GM12878 (cell line): ENCODE results near the gene TRPT1. TPM values are rescaled to one million over a fixed set of nuclear protein-coding genes. Genes with fewer than 3 reads are reported as not detected.

ENCODE experiments used
- CBX5 ChIP-seq: sonication (generic); IDR thresholded peaks from 2 replicates; pipeline ENCODE4 v1.6.1; 2016; ENCODE audit warnings: low read depth, moderate library complexity, mild to moderate bottlenecking, inconsistent platforms
- CHD1 ChIP-seq: IDR thresholded peaks from 2 replicates; pipeline ENCODE4 v1.6.1; 2012; ENCODE audit warnings: low read depth, low read length, improper control_type of control experiment
- ETV6 ChIP-seq, 2 experiments: fragments of 450-650 bp in 1 of 2; IDR thresholded peaks in 1 of 2; conservative IDR thresholded peaks in 1 of 2; 2 replicates each; pipeline ENCODE4 v1.6.1; 2014; ENCODE audit warnings: antibody characterized with exemption in 1 of 2, borderline replicate concordance in 1 of 2, low read depth in 1 of 2, mild to moderate bottlenecking in 1 of 2, moderate library complexity in 1 of 2
- KAT2A ChIP-seq: conservative IDR thresholded peaks from 2 replicates; pipeline ENCODE4 v1.6.1; 2011; ENCODE audit warnings: low read depth, low read length; ENCODE audit not compliant: control insufficient read depth
- NR2C2 ChIP-seq: IDR thresholded peaks from 2 replicates; pipeline ENCODE4 v1.6.1; 2011; ENCODE audit warnings: borderline replicate concordance, low read depth; ENCODE audit not compliant: control insufficient read depth, insufficient read length
- RUNX3 ChIP-seq: IDR thresholded peaks from 2 replicates; pipeline ENCODE4 v1.6.1; 2012; ENCODE audit warnings: low read length, inconsistent platforms
- SMARCA5 ChIP-seq: fragments of 450-650 bp; IDR thresholded peaks from 2 replicates; pipeline ENCODE4 v1.6.1; 2017; ENCODE audit warnings: mild to moderate bottlenecking
- SMC3 ChIP-seq: IDR thresholded peaks from 2 replicates; pipeline ENCODE4 v1.6.1; 2011; ENCODE audit warnings: low read length, improper control_type of control experiment, borderline replicate concordance
- TAF1 ChIP-seq: IDR thresholded peaks from 2 replicates; pipeline ENCODE4 v1.6.1; 2011; ENCODE audit warnings: mild to moderate bottlenecking, low read depth, low read length, borderline replicate concordance
- ZBED1 ChIP-seq: IDR thresholded peaks from 2 replicates; pipeline ENCODE4 v1.6.1; 2016; ENCODE audit warnings: borderline replicate concordance
- polyA plus RNA-seq, 11 experiments: library from polyadenylated mRNA; depleted of rRNA in 4 of 11; unstranded in 6 of 11; stranded (reverse) in 5 of 11; fragments of >200 nt; fragmentation: Nextera tagmentation in 4 of 11; fragmentation: Illumina TruSeq in 1 of 11; extraction: Ambion mirVana in 4 of 11; extraction: Trizol in 1 of 11; gene quantifications; 1 replicate in 1 of 11; 2 replicates in 10 of 11; pipeline versions ENCODE4 v1.2.1 to v1.2.3, GENCODE V29; 2011 to 2016; ENCODE audit warnings: inconsistent platforms in 2 of 11, missing spikeins in 2 of 11, low read depth in 1 of 11
- total RNA-seq, 4 experiments: library from RNA; depleted of rRNA in 3 of 4; stranded (reverse); fragments of >200 nt in 3 of 4; fragmentation: Illumina TruSeq in 1 of 4; extraction: Trizol in 1 of 4; gene quantifications; 2 replicates each; pipeline versions ENCODE4 v1.2.1 to v1.2.3, GENCODE V29; 2013 to 2021
- TF ChIP-seq, protein P1 (sequence below): fragments of 450-650 bp; IDR thresholded peaks from 2 replicates; pipeline ENCODE4 v1.6.1; 2017; ENCODE audit warnings: antibody characterized with exemption, mild to moderate bottlenecking, moderate library complexity
- TF ChIP-seq, protein P2 (sequence below): fragments of 450-650 bp; IDR thresholded peaks from 2 replicates; pipeline ENCODE4 v1.6.1; 2016; ENCODE audit warnings: mild to moderate bottlenecking, moderate library complexity, borderline replicate concordance
- TF ChIP-seq, protein P3 (sequence below): fragments of 450-650 bp; IDR thresholded peaks from 2 replicates; pipeline ENCODE4 v1.6.1; 2018; ENCODE audit warnings: borderline replicate concordance, mild to moderate bottlenecking; ENCODE audit not compliant: partially characterized antibody
- TF ChIP-seq, protein P4 (sequence below): IDR thresholded peaks from 2 replicates; pipeline ENCODE4 v1.6.1; 2011; ENCODE audit warnings: mild to moderate bottlenecking, low read depth, low read length, moderate library complexity; ENCODE audit not compliant: insufficient replicate concordance
- TF ChIP-seq, protein P5 (sequence below): fragments of 450-650 bp; IDR thresholded peaks from 2 replicates; pipeline ENCODE4 v1.6.1; 2017; ENCODE audit warnings: mild to moderate bottlenecking, low read depth, inconsistent platforms; ENCODE audit not compliant: poor library complexity, severe bottlenecking

TRPT1 gene
- total and polyA plus RNA-seq, 10 of the 15 experiments (the other 5 are each of a cell fraction or from before 2014, with no cell fraction given) = 7.1 to 63.0 (median 31.4) TPM

DNA sequence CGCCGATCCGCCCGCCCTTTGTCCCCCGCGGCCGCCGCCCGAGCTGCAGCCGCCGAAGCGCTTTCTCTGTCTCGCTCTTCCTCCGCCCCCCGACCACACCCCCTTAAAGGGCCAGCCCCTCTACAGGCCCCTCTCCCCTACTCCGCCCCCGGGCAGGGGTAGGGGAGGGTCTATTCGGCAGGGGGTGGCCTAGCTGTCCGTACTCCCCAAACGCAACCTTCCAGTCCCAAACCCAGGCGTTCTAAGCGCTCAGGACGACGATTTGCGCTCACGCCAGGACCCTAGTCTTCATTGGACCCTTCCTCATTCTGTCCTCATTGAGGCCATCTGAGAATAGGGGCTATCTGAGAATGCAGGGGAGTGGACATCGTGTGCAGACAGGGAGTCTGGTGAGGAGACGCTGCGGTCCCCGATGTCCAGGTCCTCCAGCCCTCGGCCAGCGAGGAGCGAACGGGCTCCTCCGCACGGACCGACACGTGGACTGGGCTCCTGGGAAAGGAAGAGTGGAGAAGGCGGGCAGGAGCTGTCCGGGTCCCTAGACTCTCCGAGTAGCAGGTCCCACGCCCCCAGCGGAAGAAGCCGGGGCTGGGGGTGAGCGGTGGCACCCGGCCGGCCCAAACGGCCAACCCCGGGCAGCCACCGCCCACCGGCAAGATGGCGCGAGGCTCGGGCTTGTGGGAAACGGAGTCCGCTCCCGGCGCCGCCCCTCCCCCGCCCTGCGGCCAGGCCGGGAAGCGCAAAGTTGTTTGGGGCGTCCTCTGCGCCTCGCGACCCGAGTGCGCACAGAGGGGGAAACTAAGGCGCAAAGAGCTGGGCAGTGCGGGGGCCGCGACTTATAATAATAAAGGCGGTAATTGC, 21.1 kb upstream of the TRPT1 start, which contains the start of gene PPP1R14B (continued):
- TF ChIP-seq, protein P1, sequence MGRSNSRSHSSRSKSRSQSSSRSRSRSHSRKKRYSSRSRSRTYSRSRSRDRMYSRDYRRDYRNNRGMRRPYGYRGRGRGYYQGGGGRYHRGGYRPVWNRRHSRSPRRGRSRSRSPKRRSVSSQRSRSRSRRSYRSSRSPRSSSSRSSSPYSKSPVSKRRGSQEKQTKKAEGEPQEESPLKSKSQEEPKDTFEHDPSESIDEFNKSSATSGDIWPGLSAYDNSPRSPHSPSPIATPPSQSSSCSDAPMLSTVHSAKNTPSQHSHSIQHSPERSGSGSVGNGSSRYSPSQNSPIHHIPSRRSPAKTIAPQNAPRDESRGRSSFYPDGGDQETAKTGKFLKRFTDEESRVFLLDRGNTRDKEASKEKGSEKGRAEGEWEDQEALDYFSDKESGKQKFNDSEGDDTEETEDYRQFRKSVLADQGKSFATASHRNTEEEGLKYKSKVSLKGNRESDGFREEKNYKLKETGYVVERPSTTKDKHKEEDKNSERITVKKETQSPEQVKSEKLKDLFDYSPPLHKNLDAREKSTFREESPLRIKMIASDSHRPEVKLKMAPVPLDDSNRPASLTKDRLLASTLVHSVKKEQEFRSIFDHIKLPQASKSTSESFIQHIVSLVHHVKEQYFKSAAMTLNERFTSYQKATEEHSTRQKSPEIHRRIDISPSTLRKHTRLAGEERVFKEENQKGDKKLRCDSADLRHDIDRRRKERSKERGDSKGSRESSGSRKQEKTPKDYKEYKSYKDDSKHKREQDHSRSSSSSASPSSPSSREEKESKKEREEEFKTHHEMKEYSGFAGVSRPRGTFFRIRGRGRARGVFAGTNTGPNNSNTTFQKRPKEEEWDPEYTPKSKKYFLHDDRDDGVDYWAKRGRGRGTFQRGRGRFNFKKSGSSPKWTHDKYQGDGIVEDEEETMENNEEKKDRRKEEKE = no peak
- TF ChIP-seq SMC3 (no peak), RUNX3 (no peak), NR2C2 (no peak), SMARCA5 (no peak), ZBED1 (no peak), KAT2A (no peak), TAF1 (no peak), CHD1 (no peak), ETV6 (conservative IDR thresholded peaks at IDR 0.05 in 1 of 2, IDR thresholded peaks at IDR 0.05 in 1 of 2; ENCODE audit: borderline replicate concordance in 1 of 2, low read depth in 1 of 2) (no peak), CBX5 (no peak)
- TF ChIP-seq, protein P2, sequence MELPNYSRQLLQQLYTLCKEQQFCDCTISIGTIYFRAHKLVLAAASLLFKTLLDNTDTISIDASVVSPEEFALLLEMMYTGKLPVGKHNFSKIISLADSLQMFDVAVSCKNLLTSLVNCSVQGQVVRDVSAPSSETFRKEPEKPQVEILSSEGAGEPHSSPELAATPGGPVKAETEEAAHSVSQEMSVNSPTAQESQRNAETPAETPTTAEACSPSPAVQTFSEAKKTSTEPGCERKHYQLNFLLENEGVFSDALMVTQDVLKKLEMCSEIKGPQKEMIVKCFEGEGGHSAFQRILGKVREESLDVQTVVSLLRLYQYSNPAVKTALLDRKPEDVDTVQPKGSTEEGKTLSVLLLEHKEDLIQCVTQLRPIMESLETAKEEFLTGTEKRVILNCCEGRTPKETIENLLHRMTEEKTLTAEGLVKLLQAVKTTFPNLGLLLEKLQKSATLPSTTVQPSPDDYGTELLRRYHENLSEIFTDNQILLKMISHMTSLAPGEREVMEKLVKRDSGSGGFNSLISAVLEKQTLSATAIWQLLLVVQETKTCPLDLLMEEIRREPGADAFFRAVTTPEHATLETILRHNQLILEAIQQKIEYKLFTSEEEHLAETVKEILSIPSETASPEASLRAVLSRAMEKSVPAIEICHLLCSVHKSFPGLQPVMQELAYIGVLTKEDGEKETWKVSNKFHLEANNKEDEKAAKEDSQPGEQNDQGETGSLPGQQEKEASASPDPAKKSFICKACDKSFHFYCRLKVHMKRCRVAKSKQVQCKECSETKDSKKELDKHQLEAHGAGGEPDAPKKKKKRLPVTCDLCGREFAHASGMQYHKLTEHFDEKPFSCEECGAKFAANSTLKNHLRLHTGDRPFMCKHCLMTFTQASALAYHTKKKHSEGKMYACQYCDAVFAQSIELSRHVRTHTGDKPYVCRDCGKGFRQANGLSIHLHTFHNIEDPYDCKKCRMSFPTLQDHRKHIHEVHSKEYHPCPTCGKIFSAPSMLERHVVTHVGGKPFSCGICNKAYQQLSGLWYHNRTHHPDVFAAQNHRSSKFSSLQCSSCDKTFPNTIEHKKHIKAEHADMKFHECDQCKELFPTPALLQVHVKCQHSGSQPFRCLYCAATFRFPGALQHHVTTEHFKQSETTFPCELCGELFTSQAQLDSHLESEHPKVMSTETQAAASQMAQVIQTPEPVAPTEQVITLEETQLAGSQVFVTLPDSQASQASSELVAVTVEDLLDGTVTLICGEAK = 0 out of 2 replicates have a peak, but pooled peaks have one; percentile 35
- TF ChIP-seq, protein P3, sequence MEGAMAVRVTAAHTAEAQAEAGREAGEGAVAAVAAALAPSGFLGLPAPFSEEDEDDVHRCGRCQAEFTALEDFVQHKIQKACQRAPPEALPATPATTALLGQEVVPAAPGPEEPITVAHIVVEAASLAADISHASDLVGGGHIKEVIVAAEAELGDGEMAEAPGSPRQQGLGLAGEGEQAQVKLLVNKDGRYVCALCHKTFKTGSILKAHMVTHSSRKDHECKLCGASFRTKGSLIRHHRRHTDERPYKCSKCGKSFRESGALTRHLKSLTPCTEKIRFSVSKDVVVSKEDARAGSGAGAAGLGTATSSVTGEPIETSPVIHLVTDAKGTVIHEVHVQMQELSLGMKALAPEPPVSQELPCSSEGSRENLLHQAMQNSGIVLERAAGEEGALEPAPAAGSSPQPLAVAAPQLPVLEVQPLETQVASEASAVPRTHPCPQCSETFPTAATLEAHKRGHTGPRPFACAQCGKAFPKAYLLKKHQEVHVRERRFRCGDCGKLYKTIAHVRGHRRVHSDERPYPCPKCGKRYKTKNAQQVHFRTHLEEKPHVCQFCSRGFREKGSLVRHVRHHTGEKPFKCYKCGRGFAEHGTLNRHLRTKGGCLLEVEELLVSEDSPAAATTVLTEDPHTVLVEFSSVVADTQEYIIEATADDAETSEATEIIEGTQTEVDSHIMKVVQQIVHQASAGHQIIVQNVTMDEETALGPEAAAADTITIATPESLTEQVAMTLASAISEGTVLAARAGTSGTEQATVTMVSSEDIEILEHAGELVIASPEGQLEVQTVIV = no peak
- TF ChIP-seq, protein P4, sequence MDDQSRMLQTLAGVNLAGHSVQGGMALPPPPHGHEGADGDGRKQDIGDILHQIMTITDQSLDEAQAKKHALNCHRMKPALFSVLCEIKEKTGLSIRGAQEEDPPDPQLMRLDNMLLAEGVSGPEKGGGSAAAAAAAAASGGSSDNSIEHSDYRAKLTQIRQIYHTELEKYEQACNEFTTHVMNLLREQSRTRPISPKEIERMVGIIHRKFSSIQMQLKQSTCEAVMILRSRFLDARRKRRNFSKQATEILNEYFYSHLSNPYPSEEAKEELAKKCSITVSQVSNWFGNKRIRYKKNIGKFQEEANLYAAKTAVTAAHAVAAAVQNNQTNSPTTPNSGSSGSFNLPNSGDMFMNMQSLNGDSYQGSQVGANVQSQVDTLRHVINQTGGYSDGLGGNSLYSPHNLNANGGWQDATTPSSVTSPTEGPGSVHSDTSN = no peak
- TF ChIP-seq, protein P5, sequence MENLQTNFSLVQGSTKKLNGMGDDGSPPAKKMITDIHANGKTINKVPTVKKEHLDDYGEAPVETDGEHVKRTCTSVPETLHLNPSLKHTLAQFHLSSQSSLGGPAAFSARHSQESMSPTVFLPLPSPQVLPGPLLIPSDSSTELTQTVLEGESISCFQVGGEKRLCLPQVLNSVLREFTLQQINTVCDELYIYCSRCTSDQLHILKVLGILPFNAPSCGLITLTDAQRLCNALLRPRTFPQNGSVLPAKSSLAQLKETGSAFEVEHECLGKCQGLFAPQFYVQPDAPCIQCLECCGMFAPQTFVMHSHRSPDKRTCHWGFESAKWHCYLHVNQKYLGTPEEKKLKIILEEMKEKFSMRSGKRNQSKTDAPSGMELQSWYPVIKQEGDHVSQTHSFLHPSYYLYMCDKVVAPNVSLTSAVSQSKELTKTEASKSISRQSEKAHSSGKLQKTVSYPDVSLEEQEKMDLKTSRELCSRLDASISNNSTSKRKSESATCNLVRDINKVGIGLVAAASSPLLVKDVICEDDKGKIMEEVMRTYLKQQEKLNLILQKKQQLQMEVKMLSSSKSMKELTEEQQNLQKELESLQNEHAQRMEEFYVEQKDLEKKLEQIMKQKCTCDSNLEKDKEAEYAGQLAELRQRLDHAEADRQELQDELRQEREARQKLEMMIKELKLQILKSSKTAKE = no peak
